Islet precursor cell (in vitro differentiated cells): ENCODE results near the gene DDX23.

Source experiments
- DNase-seq: peaks from one replicate; pipeline ENCODE4 v3.0.0-alpha.2; 2018

Gene DDX23

GRCh38 chr12:48822139-48822538 lies 29.8 kb downstream of the DDX23 start:
- DNase-seq: no peak

DNA sequence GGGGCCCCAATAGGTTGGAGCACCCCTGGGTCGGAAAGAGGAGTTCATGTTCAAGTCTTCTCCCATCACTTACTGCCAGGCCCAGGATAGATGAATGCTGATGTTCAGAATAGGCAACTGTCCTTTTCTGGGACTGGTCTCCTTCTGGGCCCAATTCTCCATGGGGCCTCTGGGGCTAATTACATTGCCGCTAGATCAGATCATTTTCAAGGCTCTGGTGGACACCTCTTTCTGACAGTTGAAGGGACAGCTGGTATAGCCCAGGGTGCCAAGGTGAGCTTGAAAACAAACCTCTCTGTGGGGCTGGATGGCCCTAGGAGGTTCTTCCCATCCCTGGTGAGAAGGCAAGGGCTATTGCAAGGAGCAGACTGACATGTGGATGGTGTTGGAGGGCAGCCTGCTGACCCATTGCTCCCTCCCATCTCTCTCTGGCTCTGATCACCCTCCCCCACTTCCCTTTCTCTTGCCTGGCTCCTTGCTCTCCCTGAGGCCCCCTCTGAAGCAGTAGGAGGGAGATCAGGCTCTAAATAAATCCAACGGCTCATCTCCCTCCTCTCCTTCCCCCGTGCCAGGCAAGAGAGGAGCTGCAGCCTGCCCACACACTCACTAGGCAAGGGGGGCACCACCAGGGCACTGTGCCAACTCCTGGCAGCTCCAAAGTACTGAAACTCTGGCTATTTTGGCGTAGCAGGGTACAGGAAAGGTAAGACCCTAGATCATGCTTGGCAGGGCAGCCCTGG lies 31.8 kb downstream of the DDX23 start:
- no peak for DNase-seq

GRCh38 chr12:48818831-48819590 lies 33.0 kb downstream of the DDX23 start:
- DNase-seq: peak; percentile 67

DNA sequence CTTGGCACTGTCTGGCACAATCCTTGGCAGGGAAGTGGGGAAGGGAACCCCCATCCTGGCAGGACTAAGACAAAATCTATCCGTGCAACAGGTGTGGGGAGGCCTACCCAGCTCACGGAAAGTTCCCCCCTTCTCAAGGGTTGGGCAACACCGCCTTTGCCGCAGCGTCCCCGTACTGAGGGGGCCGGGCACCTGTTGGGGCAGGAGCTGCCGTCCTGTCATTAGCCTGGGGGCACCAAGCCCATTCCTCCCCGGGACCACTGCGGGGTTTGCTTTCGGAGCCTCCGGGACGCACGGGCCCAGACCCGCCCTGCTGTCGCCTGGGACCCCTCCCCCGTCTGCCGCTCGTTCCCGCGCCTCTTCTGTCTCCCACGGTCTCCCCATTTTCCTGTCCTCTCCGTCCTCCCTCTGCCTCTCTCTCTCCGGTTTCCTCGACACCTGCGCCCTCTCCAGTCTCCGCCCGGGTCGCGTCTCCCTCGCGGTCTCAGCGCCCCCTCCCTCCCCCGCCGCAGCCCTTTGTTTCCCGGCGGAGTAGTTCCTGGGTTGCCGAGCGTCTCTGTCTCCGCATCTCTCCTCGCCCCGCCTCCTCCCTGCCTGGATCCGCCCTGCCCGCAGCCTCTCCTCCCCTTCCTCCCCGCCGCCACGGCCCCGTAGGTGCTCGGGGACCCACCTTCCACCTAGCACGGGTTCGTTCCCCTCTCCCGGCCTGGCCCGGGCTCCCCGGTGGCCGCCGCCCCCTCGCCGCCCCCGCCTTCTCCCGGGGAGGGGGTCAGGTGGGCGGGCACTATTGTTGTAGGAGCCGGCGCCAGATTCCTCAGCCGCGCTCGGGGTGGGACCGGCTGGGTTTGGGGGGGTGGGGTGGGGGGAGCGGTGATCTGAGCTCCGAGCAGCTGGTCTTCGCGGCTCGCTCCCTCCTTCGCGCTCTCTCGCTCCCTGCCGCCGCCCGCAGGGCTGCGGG lies 33.8 kb downstream of the DDX23 start, which contains the start of gene CACNB3:
Gene CACNB3 (plus strand): TSS at position 624 of the 958 bp plus-strand sequence. CDS start 434 bp downstream, outside the sequence.
- peak; percentile 94 for DNase-seq

DNA sequence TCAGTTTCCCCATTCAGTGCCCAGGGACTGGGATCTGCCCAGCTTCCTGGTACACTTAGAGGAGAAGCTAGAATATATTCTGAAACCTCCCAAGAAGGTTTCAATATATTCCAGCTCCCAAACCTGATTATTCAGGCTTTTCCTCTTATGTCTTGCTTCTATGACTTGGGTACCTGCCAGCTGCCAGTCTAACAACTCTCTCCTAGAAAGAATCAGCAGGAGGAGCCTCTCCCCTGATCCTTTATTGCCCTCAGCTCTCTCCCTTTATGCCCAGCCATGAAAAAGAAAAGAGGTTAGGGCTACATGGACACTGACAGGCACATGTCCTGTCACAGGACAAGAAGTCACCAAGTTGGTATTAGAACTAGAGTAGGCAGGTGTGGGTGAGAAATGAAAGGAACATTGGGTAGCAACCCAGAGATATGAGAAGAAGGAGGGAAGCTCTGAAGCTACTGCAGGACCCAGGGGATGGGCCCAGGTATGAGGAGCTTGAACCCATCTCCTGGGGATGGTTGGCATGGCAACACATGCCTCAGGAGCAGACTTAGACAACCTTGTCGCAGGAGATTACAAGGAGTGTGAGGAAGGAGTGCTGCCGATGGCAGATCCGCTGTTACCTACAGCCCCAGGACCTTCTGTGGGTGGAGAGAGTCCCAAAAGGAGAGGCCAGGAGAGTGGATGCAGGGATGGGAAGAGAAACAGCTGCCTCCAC lies 35.7 kb downstream of the DDX23 start:
- DNase-seq: no peak

DNA sequence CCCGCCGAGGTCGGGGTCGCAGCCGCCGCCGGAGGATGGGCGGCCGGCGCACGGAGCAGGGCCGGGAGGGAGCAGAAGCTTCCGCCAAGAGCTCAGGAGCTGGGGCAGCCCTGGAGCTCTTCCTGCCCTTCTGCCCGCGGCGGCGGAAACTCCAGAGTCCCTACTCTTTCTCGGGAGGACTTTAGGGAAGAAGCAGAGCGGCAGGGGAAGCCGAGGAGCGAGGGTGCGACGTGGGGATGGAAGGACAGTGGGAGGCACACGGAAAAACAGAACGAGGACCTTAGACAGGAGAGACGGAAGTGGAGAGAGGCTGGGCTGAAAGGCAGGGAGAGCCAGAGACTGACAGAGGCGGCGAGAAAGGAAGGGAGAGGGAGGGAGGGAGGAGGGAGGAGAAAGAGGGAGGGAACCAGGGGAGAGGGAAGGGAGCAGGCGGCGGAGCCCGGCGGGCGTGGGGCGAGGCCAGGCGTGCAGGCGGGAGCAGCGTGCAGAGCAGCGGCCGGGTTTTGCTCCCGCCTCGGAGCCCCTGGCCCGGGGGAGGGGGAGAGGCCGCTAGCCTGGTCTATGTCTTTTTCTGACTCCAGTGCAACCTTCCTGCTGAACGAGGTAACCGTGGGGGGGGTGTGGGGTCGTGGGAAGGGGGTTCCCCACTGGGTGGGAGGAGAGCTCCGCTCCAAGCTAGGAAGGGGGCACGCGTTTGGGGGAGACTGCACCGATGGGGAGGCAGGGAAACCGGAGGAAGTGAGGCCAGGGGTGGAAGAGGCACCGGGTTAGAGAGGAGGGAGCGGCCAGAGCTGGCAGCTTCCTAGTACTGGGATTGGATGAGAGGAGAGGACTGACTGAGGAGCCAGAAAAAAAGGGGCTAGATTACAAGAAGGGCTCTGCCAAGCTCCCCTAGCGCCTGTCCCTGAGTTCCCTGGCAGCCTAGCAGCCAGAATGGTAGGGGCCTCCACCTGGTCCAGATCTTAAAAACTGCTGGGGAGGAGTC lies 36.5 kb downstream of the DDX23 start:
- peak; percentile 95 for DNase-seq

- DNase-seq: peak; percentile 94
These were observed 37.5 kb downstream of the DDX23 start for GRCh38 chr12:48814262-48815125.

DNA sequence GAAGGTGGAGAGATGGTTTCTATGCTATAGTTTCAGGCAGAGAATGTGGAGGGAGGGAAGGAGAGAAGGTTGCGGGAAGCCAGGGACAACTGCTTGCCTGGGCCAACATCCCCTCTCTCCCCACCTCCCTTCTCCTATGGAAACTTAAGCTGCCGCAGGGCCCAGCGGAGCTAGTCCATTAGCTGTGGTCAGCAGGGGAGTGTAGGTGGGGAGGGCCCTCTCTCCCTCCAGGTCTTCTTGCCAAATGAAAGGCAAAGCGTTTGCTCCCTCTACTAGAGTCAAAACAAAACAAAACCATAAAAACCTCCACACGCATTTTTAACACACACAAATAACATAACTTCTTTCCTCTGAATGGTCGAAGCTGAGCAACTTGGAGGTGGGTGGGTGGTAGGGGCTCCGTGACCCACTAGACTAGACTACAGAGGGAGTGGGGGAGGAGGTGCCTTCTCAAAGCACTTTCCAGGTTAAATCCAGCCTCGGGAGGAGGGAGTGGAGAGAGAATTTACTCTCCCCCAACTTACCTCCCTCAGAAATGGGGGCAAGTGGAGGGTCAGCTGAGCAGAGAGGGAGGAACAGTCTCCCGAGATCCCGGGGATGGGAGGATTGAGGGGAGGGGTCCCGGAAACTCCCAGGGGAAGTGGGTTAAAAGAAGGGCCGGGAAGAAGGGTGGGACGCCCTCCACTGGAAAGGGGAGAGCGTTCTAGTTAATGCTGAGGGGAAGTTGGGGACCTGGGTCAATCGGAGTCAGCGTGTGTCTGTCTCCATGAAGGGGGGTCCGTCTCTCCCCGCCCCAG lies 38.3 kb downstream of the DDX23 start:
- DNase-seq: peak; percentile 94

DNA sequence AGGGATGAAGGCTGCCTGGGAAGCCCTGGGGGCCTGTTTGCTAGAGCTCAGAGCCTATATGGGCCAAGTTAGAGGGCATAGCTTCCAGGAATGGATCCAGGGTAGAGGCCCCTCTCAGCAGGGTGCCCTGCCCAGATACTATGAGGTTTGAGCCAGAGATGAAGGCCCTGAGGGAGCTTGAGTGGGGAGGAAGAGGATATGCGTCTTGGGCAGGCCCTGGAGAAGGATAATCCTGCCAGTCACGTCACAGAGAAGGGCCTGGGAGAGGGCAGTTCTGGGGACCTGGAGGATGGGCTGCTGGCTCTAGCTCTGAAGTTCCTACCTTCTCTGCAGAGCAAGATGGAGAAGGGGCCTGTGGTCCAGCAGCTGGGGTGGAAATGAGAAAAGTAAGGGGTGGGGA lies 39.6 kb downstream of the DDX23 start:
- peak; percentile 56 for DNase-seq

DNA sequence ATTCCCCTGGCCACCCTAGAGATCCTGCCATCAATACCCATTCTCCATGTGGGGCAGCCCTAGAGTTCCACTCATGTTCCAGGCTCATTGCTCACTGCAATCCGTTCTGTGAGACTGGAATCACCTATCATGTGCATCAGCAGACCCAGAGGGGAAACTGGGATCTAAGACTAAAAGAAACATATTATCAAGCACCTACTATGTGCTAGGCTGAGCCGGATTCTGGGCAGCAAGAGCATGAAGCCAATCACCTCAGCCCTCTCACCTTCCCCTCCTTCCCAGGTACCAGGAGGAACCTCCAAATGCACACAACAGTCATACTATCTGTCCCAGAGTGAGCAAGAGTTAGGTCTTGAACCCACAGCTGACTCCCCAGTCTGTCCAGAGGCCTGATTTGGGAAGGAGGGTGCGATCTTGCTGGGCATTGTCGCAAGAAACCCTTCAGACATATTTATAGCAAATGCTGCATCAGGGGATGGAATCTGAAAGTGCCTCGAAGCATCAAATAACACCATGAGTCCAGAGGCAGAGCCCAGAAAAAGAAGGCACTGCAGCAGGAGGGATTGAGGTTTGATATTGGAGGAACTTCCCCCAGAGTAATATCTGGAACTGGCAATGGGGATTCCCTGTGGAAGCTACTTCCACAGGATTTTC lies 40.4 kb downstream of the DDX23 start:
- no peak for DNase-seq

- peak; percentile 73 for DNase-seq
These were observed 41.0 kb downstream of the DDX23 start for GRCh38 chr12:48810903-48811431.

GRCh38 chr12:48807981-48808380 lies 44.0 kb downstream of the DDX23 start:
- DNase-seq: no peak

GRCh38 chr12:48803675-48804074 lies 48.3 kb downstream of the DDX23 start:
- no peak for DNase-seq

- no peak for DNase-seq
These were observed 51.0 kb downstream of the DDX23 start for GRCh38 chr12:48800971-48801370.

DNA sequence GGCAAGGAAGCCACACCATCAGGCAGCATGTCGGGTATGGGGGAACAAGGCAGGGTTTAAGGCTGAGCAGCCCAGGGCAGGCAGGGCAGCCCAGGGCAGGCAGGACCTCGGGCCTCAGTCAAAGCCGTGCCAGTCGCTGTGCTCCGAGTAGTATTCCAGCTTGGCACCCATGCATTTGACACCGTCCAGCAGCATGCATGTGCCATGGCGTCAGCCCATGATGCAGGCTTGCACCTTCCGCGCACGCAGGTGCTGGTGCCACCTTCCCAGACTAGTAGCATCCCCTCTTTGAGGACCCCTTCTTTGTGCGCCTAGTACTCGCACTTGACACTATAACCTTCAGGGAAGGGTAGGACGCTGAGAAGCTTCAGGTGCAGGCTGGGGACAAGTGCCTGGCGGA lies 51.5 kb downstream of the DDX23 start:
- DNase-seq: peak; percentile 54

- peak; percentile 67 for DNase-seq
These were observed 55.0 kb downstream of the DDX23 start for GRCh38 chr12:48796976-48797375.

DNA sequence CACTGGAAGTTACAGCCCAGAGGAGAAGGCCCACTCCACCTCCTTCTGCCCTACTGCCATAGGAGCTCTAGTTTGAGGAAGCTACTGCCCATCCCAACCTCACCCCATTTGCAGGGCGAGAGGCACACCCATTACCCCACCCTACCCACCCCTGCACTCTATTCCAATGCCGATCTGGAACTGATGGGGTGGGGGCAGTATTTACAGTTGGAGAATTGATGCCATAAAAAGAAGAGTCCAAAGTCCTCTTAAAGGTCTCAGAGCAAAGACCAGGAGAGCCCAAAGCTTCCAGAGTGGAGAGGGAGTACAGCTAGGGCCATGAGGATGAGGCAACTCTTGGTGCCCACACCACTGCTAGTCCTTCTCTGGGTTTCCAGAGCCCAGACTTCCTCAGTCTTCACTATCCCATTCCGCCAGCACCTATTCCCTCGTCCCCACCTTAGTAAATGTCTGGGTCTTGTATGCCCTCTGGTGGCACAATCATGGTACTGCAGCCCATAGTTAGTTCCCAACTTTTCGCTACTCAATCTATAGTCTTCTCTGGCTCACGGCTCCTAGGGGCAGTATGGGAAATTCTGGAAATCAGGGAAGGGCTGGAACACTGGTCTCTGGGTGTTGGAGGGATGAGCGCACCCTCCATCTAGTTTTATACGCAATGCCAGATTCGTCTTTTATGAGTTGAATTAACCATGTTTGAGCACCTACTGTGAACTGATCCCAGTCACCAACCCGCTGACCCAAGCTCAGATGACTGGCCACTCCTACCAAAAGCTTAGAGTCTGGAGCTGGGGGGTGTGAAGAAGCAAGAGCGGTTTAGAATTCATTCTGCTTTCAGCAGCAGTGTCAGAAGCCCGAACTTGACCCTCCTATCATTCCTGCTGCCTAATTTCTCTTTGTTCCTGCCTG lies 56.2 kb downstream of the DDX23 start:
- DNase-seq: peak; percentile 94
